ENCODE measurements around the gene BPIFB4. TPM values are rescaled to one million over a fixed set of nuclear protein-coding genes. Genes with fewer than 3 reads are reported as not detected.
A peak's percentile ranks its signal among the peaks of the same experiment; 100 is the strongest.

The BPIFB4 gene
- total RNA-seq, 1 experiment from 2014 or later, result not detected

- no peak for DNase-seq (ENCODE audit: low read depth)
These were observed 17.8 kb upstream of the BPIFB4 start for GRCh38 chr20:33061658-33062028.

DNA sequence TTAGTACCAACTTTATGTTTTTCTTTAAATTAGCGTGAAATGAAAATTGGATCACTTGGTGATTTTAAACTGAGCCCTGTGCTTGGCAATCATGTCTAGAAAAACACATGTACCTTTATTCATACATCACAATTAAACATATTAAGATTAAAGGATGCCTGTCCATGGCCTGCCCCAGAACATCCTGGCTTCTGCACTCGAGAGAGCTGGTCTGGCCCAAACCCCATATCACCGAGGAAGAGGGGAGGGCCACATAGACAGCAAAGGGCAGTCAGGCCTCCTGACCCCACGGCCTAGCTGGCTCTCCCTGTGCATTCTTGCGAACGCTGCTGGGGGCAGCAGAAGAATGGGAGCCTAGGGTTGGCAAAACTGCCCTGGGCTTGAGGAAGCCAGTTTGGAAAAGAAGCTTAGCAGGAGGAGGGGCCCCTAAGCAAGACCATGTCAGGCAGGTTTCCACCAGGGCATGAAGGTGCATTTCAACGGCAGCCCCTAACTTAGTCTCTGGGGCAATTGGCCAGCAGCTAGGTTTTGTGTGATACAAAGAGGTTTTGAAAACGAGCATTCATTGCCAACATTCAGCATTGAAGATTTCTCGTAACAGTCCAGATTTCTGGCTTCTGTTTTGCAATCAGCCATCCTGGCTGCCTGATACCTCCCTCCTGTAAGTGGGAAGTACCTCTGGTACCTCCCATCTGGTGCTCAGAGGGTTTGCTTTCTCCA lies 17.2 kb upstream of the BPIFB4 start:
- no peak for DNase-seq (ENCODE audit: low read depth)

DNA sequence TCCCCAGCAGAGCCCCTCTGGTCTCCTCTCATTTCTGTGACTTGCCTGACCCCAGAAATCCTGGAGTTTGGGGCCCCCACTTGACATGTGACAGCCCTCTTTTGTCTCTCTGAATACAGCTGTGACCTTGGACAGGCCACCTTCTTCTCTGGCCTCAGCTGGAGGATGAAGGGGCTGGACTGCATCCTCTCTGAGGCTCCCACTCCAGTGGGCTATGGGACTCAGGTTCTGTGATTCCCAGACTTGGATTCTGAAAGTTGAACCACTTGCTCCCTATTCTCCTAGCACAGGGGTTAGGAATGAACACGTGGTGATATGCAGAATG lies 16.7 kb upstream of the BPIFB4 start:
- DNase-seq (ENCODE audit: low read depth), result no peak

- no peak for DNase-seq (ENCODE audit: low read depth)
These were observed 16.2 kb upstream of the BPIFB4 start for GRCh38 chr20:33063271-33063670.

DNA sequence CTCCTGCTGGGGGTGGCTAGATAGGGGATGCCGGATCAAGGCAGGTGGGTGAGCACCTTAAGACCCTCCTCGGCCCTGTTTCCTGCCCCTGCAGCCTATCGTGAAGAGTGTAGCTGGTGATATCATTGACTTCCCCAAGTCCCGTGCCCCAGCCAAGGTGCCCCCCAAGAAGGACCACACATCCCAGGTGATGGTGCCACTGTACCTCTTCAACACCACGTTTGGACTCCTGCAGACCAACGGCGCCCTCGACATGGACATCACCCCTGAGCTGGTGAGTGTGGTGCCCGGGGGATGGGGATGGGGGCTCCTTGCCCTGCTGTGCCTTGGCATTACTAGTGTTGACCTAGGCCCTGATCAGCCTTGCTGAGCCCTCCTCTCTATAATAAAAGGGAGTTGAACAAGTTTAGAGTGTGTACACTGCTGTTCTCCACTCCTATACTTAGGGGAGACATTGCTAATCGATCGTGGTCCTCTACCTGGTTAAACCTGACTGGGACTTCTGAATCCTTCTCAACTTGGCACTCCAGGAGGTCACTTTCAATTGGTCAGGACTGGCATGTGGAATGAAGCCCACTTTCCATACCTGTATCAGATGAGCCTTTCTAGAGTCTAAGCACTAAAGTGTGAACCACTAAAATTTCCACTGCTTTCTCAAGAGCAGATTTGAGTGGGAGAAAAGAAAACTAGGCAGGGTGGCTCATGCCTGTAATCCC lies 14.7 kb upstream of the BPIFB4 start:
- DNase-seq (ENCODE audit: low read depth), result no peak

DNA sequence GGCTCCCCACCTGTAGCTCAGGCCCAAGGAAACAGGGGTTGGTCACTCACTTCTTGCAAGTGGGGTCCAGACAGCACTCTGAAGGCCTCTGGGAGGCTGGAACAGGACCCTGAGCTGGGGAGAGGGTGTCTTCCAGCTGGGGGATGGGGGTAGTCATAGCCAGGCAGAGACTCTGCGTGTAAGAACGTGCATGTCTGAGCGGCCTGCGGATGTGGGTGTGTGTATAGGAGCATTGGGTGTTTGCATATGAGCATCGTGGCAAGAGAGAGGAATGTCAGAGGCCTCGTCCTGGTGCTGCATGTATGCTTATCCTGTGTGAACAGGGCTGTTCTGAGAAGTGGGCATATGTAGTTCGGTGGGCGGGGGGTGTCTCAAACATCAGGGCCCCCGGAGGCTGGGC lies 13.7 kb upstream of the BPIFB4 start:
- no peak for DNase-seq (ENCODE audit: low read depth)

GRCh38 chr20:33067806-33068205 lies 11.6 kb upstream of the BPIFB4 start:
- DNase-seq (ENCODE audit: low read depth), result no peak

DNA sequence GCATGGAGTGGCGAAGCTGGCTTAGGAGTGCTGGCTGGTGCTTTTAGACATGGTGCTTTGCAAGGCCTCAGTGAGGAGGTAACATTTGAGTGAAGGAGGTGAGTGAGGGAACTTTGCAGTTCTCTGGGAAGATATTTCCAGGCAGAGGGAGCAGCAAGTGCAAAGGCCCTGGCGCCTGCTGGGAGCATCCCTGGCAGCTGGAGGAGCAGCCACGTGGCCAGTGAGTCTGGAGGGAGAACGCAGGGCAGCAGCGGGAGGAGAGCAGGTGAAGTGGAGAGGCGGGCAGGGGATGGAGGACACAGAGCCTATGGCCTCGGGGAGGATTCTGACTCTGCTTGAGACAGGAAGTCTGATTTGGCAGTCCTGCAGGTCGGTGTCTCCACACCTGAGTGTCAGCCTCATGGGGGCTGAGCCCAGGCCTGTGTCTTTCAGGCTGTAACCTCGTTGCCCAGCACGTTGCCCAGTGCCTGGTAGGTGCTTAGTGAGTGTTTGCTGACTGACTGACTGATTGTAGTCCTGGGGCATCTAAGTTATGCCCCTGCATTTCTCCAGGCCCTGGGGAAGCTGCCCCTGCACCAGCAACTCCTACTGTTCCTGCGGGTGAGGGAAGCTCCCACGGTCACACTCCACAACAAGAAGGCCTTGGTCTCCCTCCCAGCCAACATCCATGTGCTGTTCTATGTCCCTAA lies 11.0 kb upstream of the BPIFB4 start:
- no peak for DNase-seq (ENCODE audit: low read depth)

DNA sequence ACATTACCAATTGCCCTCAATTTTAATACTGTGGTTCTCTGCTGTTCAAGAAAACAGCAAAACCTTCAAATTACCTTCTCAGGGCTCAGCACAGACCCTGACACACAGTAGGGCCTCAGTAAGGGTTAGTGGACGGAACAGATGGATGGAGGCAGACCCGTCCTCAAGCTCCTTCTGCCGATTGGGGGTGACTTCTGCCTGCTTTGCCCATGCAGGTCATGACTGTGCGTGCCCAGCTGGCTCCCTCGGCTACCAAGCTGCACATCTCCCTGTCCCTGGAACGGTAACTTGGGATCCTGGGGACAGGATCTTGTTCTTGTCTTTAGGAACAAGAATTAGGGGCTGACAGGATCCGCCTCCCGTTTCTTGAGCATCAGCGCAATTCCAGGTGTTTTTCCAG lies 9.8 kb upstream of the BPIFB4 start:
- DNase-seq (ENCODE audit: low read depth), result no peak

DNA sequence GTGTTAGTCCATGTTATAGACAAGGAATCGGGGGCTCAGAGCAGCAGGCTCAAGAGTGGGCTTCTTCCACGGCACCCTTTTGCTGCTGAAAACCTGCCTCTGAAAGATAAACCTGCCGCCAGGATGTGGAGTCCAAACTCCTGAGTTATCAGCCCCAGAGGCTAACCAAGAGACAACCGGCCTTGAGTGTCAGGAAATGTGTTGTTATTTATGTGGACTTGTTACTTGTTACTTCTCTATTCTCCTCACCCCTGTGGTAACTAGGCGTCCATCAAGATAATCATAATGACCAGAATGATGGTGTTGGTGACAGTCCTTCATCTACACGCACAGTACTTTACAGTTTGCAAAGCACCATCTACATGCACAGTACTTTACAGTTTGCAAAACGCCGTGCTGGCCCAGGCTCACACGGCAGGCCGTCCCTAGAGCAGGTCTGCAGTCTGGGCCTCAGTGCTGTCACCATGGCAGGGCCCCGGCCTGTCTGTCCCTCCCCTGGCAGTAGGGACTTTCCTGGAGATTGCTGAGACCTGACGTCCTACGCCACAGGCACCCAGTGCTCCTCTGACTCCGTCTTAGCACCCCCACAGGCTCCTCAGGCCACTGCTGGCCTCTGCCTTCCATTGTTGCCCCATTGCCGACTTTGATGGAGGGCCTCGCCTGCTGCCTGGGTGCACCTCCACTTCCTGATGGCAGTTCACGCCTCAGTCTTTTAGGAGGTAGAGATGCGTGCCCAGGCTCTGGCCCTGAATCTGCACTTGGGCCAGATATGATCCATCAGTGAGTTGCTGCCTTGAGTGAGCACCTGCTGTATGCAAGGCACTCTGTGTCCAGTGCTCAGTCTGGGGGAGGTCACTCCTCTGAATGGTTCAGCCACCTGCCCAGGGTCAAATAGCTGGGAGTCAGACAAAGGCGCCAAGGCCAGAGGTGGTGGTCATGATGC lies 9.1 kb upstream of the BPIFB4 start:
- no peak for DNase-seq (ENCODE audit: low read depth)

- no peak for DNase-seq (ENCODE audit: low read depth)
These were observed 8.2 kb upstream of the BPIFB4 start for GRCh38 chr20:33071198-33071597.

DNA sequence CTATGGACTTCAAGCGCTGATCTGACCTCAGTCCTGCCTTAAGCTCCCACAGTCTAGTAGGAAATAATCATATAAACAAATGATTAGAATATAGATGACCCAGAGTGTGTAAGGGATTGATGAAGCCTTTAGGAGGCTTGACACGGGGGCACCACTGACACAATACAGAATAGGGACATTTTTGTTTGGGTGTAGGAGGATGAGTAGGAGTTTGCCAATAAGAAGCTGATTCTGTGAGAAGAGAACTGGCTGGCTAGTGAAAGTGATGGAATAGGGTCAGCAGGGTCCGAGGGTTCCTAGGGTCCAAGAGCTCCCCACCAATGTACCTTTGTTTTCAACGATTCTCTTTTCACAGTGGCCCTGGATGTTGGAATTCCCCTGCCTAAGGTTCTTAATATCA lies 7.1 kb upstream of the BPIFB4 start:
- no peak for DNase-seq (ENCODE audit: low read depth)

- DNase-seq (ENCODE audit: low read depth), result no peak
These were observed 6.6 kb upstream of the BPIFB4 start for GRCh38 chr20:33072813-33073212.

DNA sequence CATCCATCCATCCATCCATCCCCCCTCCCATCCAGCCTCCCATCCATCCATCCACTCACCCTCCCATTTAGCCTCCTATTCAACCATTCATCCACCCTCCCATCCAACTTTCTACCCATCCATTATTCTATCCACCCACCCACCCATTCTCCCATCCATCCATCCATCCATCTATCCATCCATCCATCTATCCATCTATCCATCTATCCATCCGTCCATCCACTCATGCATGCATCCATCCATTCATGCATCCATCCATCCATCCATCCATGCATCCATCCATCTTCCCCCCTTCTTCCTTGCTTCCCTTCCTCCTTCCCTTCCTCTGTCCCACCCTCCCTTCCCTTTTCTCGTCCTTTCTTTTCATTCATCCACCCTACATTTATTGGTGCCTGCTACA lies 4.8 kb upstream of the BPIFB4 start:
- DNase-seq (ENCODE audit: low read depth), result no peak

GRCh38 chr20:33075281-33075680 lies 4.2 kb upstream of the BPIFB4 start:
- no peak for DNase-seq (ENCODE audit: low read depth)

DNA sequence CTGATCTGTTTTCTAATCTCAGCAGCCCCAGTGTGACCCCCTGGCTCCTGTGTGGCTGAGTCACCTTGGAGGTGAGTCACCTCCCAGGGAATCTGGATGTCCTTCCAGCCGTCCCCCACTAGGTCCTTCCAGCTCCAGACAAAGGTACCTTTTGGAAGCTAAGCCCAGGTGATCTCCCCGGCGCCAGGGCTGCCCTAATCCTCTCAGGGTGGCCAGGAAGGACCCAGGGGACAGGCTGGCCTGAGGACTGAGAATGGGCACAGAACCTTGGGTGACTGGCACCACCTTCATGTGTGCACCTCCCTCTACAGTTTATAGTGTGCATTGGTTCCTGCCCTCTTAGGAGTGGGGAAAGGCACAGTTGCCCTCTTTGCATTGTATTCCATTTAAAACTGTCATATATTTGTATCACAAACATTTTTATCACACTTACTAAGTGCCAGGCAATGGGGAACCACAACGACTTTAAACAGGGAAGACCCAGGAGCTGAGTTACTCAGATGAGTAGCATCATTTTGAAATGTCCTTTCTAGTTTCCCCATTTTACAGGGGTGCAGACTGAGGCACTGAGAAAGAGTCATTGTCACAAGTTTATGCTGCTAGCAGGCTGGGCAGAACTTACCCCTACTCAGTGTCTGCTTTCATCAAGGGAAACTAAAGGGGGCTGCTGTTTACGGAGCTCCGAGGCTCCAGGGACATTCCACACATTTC lies 2.6 kb upstream of the BPIFB4 start:
- peak; percentile 28 for DNase-seq (ENCODE audit: low read depth)

GRCh38 chr20:33081411-33082154 lies 2.1 kb downstream of the BPIFB4 start:
- no peak for DNase-seq (ENCODE audit: low read depth)

GRCh38 chr20:33082546-33082945 lies 3.1 kb downstream of the BPIFB4 start:
- DNase-seq (ENCODE audit: low read depth), result no peak

- DNase-seq (ENCODE audit: low read depth), result no peak
These were observed 4.3 kb downstream of the BPIFB4 start for GRCh38 chr20:33083544-33084340.

Data from HT1080 (cell line).